HepG2 (cell line): Measurements from ENCODE around the gene SLC25A5. TPM values are rescaled to one million over a fixed set of nuclear protein-coding genes. Genes with fewer than 3 reads are reported as not detected.

Experiments
- CEBPB ChIP-seq: IDR thresholded peaks from 2 replicates; pipeline ENCODE4 v1.6.1; 2011; ENCODE audit warnings: low read depth, low read length, improper control_type of control experiment, borderline replicate concordance
- GFI1 ChIP-seq: sonication (generic); formaldehyde crosslinking; IDR thresholded peaks from 2 replicates; pipeline ENCODE4 v1.5.0; 2020; ENCODE audit warnings: missing genetic modification reagents, mild to moderate bottlenecking, borderline replicate concordance
- HNRNPH1 ChIP-seq: fragments of 200-400 bp; formaldehyde crosslinking; optimal IDR thresholded peaks from 2 replicates; pipeline ENCODE3; 2017; ENCODE audit warnings: mild to moderate bottlenecking, low read depth, low read length
- HOXA5 ChIP-seq: sonication (generic); formaldehyde crosslinking; IDR thresholded peaks from 2 replicates; pipeline ENCODE4 v1.4.0; 2020; ENCODE audit warnings: missing genetic modification reagents
- RNF219 ChIP-seq: sonication (generic); formaldehyde crosslinking; IDR thresholded peaks from 2 replicates; pipeline ENCODE4 v1.5.0; 2020; ENCODE audit warnings: mild to moderate bottlenecking, missing genetic modification reagents
- SRY ChIP-seq: sonication (generic); formaldehyde crosslinking; IDR thresholded peaks from 2 replicates; pipeline ENCODE4 v1.8.0; 2022; ENCODE audit warnings: mild to moderate bottlenecking, missing genetic modification reagents
- XBP1 ChIP-seq: sonication (generic); formaldehyde crosslinking; IDR thresholded peaks from 2 replicates; pipeline ENCODE4 v1.5.0; 2020; ENCODE audit warnings: missing genetic modification reagents
- ZC3H13 ChIP-seq: sonication (generic); formaldehyde crosslinking; IDR thresholded peaks from 2 replicates; pipeline ENCODE4 v1.8.1; 2023; ENCODE audit warnings: mild to moderate bottlenecking, missing genetic modification reagents, moderate library complexity
- ZNF253 ChIP-seq: sonication (generic); formaldehyde crosslinking; IDR thresholded peaks from 2 replicates; pipeline ENCODE4 v1.8.0; 2022; ENCODE audit warnings: mild to moderate bottlenecking, missing genetic modification reagents, borderline replicate concordance
- ZNF672 ChIP-seq: sonication (generic); formaldehyde crosslinking; IDR thresholded peaks from 2 replicates; pipeline ENCODE4 v1.8.1; 2022; ENCODE audit warnings: missing genetic modification reagents
- ZNF7 ChIP-seq: IDR thresholded peaks from 2 replicates; pipeline ENCODE4 v1.6.1; 2016; ENCODE audit warnings: missing biosample characterization, missing genetic modification reagents
- ZNF788 ChIP-seq: sonication (generic); formaldehyde crosslinking; IDR thresholded peaks from 2 replicates; pipeline ENCODE4 v1.5.0; 2020; ENCODE audit warnings: mild to moderate bottlenecking, missing genetic modification reagents, borderline replicate concordance
- polyA plus RNA-seq, 8 experiments: library from polyadenylated mRNA; depleted of rRNA in 3 of 8; stranded (reverse) in 7 of 8; unstranded in 1 of 8; fragments of >200 nt; fragmentation: Illumina TruSeq in 4 of 8; extraction: Trizol in 4 of 8; gene quantifications; 2 replicates each; pipeline versions ENCODE4 v1.2.1 to v1.2.3, GENCODE V29; 2011 to 2016; ENCODE audit warnings: low read depth in 4 of 8, missing spikeins in 1 of 8, mixed read lengths in 1 of 8; ENCODE audit not compliant: insufficient read depth in 1 of 8
- total RNA-seq, 5 experiments: library from RNA; depleted of rRNA; stranded (reverse); fragments of >200 nt; fragmentation: Illumina TruSeq; extraction: Trizol; gene quantifications; 2 replicates each; pipeline ENCODE4 v1.2.3, GENCODE V29; 2016; ENCODE audit warnings: low read depth in 1 of 5
- TF ChIP-seq, protein P1 (sequence below): fragments of 450-650 bp; IDR thresholded peaks from 2 replicates; pipeline ENCODE4 v1.6.1; 2017
- TF ChIP-seq, protein P2 (sequence below): sonication (generic); formaldehyde crosslinking; conservative IDR thresholded peaks from 2 replicates; pipeline ENCODE4 v1.4.0; 2020; ENCODE audit warnings: missing genetic modification reagents
- TF ChIP-seq, protein P3 (sequence below): sonication (generic); formaldehyde crosslinking; IDR thresholded peaks from 2 replicates; pipeline ENCODE4 v1.8.0; 2022; ENCODE audit warnings: missing genetic modification reagents, mild to moderate bottlenecking, moderate library complexity, borderline replicate concordance
- TF ChIP-seq, protein P4 (sequence below), 2 experiments: IDR thresholded peaks; 2 replicates each; pipeline ENCODE4 v1.6.1; 2011 to 2012; ENCODE audit warnings: low read length in 2 of 2, borderline replicate concordance in 1 of 2, low read depth in 1 of 2, mild to moderate bottlenecking in 1 of 2, moderate library complexity in 1 of 2

The SLC25A5 gene
- total and polyA plus RNA-seq, 2 of the 13 experiments (the other 11 are each of a cell fraction or from before 2014, with no cell fraction given) = 300 to 402 TPM

GRCh38 chrX:119468551-119469312 is 488 bp downstream of the SLC25A5 start (continued):
- no peak for TF ChIP-seq RNF219
- TF ChIP-seq ZNF672 (CRISPR knock-in tag) = no peak
- TF ChIP-seq, protein P1, sequence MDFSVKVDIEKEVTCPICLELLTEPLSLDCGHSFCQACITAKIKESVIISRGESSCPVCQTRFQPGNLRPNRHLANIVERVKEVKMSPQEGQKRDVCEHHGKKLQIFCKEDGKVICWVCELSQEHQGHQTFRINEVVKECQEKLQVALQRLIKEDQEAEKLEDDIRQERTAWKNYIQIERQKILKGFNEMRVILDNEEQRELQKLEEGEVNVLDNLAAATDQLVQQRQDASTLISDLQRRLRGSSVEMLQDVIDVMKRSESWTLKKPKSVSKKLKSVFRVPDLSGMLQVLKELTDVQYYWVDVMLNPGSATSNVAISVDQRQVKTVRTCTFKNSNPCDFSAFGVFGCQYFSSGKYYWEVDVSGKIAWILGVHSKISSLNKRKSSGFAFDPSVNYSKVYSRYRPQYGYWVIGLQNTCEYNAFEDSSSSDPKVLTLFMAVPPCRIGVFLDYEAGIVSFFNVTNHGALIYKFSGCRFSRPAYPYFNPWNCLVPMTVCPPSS = no peak
- no peak for TF ChIP-seq HNRNPH1
- no peak for TF ChIP-seq GFI1
- TF ChIP-seq ZNF7 (CRISPR knock-in tag) = no peak
- TF ChIP-seq, protein P2, sequence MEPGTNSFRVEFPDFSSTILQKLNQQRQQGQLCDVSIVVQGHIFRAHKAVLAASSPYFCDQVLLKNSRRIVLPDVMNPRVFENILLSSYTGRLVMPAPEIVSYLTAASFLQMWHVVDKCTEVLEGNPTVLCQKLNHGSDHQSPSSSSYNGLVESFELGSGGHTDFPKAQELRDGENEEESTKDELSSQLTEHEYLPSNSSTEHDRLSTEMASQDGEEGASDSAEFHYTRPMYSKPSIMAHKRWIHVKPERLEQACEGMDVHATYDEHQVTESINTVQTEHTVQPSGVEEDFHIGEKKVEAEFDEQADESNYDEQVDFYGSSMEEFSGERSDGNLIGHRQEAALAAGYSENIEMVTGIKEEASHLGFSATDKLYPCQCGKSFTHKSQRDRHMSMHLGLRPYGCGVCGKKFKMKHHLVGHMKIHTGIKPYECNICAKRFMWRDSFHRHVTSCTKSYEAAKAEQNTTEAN (CRISPR knock-in tag) = no peak
- no peak for TF ChIP-seq ZNF253 (CRISPR knock-in tag)
- no peak for TF ChIP-seq ZC3H13 (CRISPR knock-in tag)
- TF ChIP-seq, protein P3, sequence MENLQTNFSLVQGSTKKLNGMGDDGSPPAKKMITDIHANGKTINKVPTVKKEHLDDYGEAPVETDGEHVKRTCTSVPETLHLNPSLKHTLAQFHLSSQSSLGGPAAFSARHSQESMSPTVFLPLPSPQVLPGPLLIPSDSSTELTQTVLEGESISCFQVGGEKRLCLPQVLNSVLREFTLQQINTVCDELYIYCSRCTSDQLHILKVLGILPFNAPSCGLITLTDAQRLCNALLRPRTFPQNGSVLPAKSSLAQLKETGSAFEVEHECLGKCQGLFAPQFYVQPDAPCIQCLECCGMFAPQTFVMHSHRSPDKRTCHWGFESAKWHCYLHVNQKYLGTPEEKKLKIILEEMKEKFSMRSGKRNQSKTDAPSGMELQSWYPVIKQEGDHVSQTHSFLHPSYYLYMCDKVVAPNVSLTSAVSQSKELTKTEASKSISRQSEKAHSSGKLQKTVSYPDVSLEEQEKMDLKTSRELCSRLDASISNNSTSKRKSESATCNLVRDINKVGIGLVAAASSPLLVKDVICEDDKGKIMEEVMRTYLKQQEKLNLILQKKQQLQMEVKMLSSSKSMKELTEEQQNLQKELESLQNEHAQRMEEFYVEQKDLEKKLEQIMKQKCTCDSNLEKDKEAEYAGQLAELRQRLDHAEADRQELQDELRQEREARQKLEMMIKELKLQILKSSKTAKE (CRISPR knock-in tag) = no peak
- TF ChIP-seq, protein P4, sequence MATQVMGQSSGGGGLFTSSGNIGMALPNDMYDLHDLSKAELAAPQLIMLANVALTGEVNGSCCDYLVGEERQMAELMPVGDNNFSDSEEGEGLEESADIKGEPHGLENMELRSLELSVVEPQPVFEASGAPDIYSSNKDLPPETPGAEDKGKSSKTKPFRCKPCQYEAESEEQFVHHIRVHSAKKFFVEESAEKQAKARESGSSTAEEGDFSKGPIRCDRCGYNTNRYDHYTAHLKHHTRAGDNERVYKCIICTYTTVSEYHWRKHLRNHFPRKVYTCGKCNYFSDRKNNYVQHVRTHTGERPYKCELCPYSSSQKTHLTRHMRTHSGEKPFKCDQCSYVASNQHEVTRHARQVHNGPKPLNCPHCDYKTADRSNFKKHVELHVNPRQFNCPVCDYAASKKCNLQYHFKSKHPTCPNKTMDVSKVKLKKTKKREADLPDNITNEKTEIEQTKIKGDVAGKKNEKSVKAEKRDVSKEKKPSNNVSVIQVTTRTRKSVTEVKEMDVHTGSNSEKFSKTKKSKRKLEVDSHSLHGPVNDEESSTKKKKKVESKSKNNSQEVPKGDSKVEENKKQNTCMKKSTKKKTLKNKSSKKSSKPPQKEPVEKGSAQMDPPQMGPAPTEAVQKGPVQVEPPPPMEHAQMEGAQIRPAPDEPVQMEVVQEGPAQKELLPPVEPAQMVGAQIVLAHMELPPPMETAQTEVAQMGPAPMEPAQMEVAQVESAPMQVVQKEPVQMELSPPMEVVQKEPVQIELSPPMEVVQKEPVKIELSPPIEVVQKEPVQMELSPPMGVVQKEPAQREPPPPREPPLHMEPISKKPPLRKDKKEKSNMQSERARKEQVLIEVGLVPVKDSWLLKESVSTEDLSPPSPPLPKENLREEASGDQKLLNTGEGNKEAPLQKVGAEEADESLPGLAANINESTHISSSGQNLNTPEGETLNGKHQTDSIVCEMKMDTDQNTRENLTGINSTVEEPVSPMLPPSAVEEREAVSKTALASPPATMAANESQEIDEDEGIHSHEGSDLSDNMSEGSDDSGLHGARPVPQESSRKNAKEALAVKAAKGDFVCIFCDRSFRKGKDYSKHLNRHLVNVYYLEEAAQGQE (IDR thresholded peaks at IDR 0.05; ENCODE audit: borderline replicate concordance in 1 of 2, low read depth in 1 of 2, low read length in 2 of 2) = no peak
- TF ChIP-seq ZNF788 (CRISPR knock-in tag) = no peak
- TF ChIP-seq HOXA5 (CRISPR knock-in tag) = no peak
- no peak for TF ChIP-seq CEBPB
- 0 out of 2 replicates have a peak, but pooled peaks have one; percentile 46 for TF ChIP-seq SRY (CRISPR knock-in tag)
- TF ChIP-seq XBP1 (CRISPR knock-in tag) = no peak
